Ovary (tissue), 3 donors: ENCODE results near the gene PKN3.

Experiments used
- CTCF ChIP-seq, 3 donors: fragments of 450-650 bp in 2 of 3; fragments of 200-600 bp in 1 of 3; IDR thresholded peaks; one replicate each; pipeline versions ENCODE4 v1.5.1 to v1.8.0; 2016 to 2022; ENCODE audit warnings: antibody characterized with exemption in 3 of 3, mild to moderate bottlenecking in 1 of 3
- EP300 ChIP-seq: sonication (generic); formaldehyde crosslinking; IDR thresholded peaks from one replicate; pipeline ENCODE4 v1.6.1; 2017; ENCODE audit warnings: antibody characterized with exemption
- donor health status: DM: no; HTN: no; CAD: no.

GRCh38 chr9:128657344-128657704, 45.0 kb upstream of the PKN3 start:
- TF ChIP-seq CTCF (IDR thresholded peaks at IDR 0.05), result no peak
- no peak for TF ChIP-seq EP300
